Sigmoid colon (tissue), 7 donors: Measurements from ENCODE around the gene OR10A7. TPM values are rescaled to one million over a fixed set of nuclear protein-coding genes. Genes with fewer than 3 reads are reported as not detected.

Source experiments
- DNase-seq: peaks from one replicate; pipeline ENCODE4 v3.0.0-alpha.2; 2019
- H3K27ac ChIP-seq, 4 donors: fragments of 200-600 bp; sonication (generic); one replicate each; pipeline ENCODE4 v1.5.1; 2016 to 2019; ENCODE audit warnings: mild to moderate bottlenecking in 1 of 4
- H3K27me3 ChIP-seq, 3 donors: fragments of 200-600 bp; sonication (generic); one replicate each; pipeline ENCODE4 v1.5.1; 2019; ENCODE audit warnings: mild to moderate bottlenecking in 1 of 3
- H3K36me3 ChIP-seq, 4 donors: fragments of 200-600 bp; sonication (generic); one replicate each; pipeline ENCODE4 v1.5.1; 2016 to 2019
- H3K4me1 ChIP-seq, 4 donors: fragments of 200-600 bp; sonication (generic); one replicate each; pipeline ENCODE4 v1.5.1; 2017 to 2019
- H3K4me3 ChIP-seq, 4 donors: fragments of 200-600 bp; sonication (generic); one replicate each; pipeline ENCODE4 v1.5.1; 2017 to 2019; ENCODE audit warnings: mild to moderate bottlenecking in 2 of 4, moderate library complexity in 1 of 4
- H3K9me3 ChIP-seq, 4 donors: fragments of 200-600 bp in 3 of 4; sonication (generic) in 3 of 4; one replicate each; pipeline versions ENCODE4 v1.5.1 to v1.6.1; 2013 to 2019
- CTCF ChIP-seq, 4 experiments: fragments of 450-650 bp in 3 of 4; fragments of 200-600 bp in 1 of 4; IDR thresholded peaks; one replicate each; pipeline ENCODE4 v1.5.1; 2016 to 2019; ENCODE audit warnings: antibody characterized with exemption in 4 of 4, mild to moderate bottlenecking in 3 of 4, moderate library complexity in 2 of 4
- EP300 ChIP-seq, 4 donors: sonication (generic); formaldehyde crosslinking; IDR thresholded peaks; one replicate each; pipeline ENCODE4 v1.6.1; 2017; ENCODE audit warnings: antibody characterized with exemption in 4 of 4
- POLR2A ChIP-seq, 2 donors: fragments of 450-650 bp; IDR thresholded peaks; one replicate each; pipeline ENCODE4 v1.6.1; 2016; ENCODE audit warnings: antibody characterized with exemption in 2 of 2, mild to moderate bottlenecking in 2 of 2, moderate library complexity in 2 of 2
- POLR2AphosphoS5 ChIP-seq, 4 donors: sonication (generic); formaldehyde crosslinking; IDR thresholded peaks; one replicate each; pipeline ENCODE4 v1.6.1; 2017; ENCODE audit warnings: antibody characterized with exemption in 4 of 4
- WGBS, 2 donors: extraction: QIAGEN DNeasy Blood & Tissue Kit; methylation state at CpG; one replicate each; pipeline ENCODE4 v1.1.7; 2013; 5-methylcytosine and 5-hydroxymethylcytosine counted together
- intact Hi-C: fragments of 100-400 bp; cut with DNase I; formaldehyde crosslinking; loops from one replicate; pipeline ENCODE4 v1.15.1; 2023
- polyA plus RNA-seq, 3 donors: library from polyadenylated mRNA; stranded (reverse); fragments of 200-250 nt; gene quantifications; one replicate each; pipeline ENCODE4 v1.2.3, GENCODE V29; 2013
- total RNA-seq, 4 donors: library from RNA; depleted of rRNA; stranded (reverse); fragments of >200 nt; gene quantifications; one replicate each; pipeline ENCODE4 v1.1.0, GENCODE V29; 2016
- donor health status: healthy with polysubstance abuse.
- donor health status: Bipolar disorder and iron deficiency.
- donor health status: healthy.

The OR10A7 gene
- total and polyA plus RNA-seq, 7 donors = not detected

GRCh38 chr12:55188573-55188972 is 32.3 kb upstream of the OR10A7 start:
- TF ChIP-seq POLR2A (IDR thresholded peaks at IDR 0.05) (no peak), EP300 (IDR thresholded peaks at IDR 0.05) (no peak), POLR2AphosphoS5 (IDR thresholded peaks at IDR 0.05) (no peak), CTCF (IDR thresholded peaks at IDR 0.05) (no peak)
- Histone ChIP-seq H3K4me3 (no peak overlapping the region), H3K4me1 (no peaks in the 10 kb centered on the region), H3K9me3 (no peaks in the 10 kb centered on the region), H3K27ac (no peak overlapping the region), H3K36me3 (no peaks in the 10 kb centered on the region), H3K27me3 (no peaks in the 10 kb centered on the region)
- DNase-seq = no peak
- 3 to 5% methylated on average over 2 of the region's 2 CpGs for WGBS, 2 donors
- intact Hi-C loops = loop anchor here (2.0 kb wide), 1 partner anchor 430 kb away; no protein-coding TSS in a partner anchor

- WGBS, 2 donors = 0 to 1% methylated on average over 4 of the region's 4 CpGs
- TF ChIP-seq POLR2AphosphoS5 (IDR thresholded peaks at IDR 0.05) = no peak
- TF ChIP-seq CTCF (IDR thresholded peaks at IDR 0.05) = peak; percentile 20 to 63 (median 55)
- no peak for DNase-seq
- Histone ChIP-seq H3K9me3 (no peaks in the 10 kb centered on the region), H3K27ac (no peak overlapping the region), H3K4me1 (no peaks in the 10 kb centered on the region), H3K27me3 (no peaks in the 10 kb centered on the region), H3K36me3 (no peaks in the 10 kb centered on the region), H3K4me3 (no peak overlapping the region)
- intact Hi-C loops = loop anchor here (2.0 kb wide), 1 partner anchor 430 kb away; no protein-coding TSS in a partner anchor
These were observed 31.8 kb upstream of the OR10A7 start for GRCh38 chr12:55188974-55189556.

- no peaks in the 10 kb centered on the region for H3K36me3 ChIP-seq
- H3K27me3 ChIP-seq = no peaks in the 10 kb centered on the region
- H3K4me1 ChIP-seq = no peaks in the 10 kb centered on the region
- no peak overlapping the region for H3K27ac ChIP-seq
- intact Hi-C loops = no loop called here
- 88 to 89% methylated on average over 3 of the region's 3 CpGs for WGBS, 2 donors
- DNase-seq = no peak
- TF ChIP-seq EP300 (IDR thresholded peaks at IDR 0.05) = no peak
- TF ChIP-seq CTCF (IDR thresholded peaks at IDR 0.05) = no peak
- no peak for TF ChIP-seq POLR2AphosphoS5 (IDR thresholded peaks at IDR 0.05)
- no peak for TF ChIP-seq POLR2A (IDR thresholded peaks at IDR 0.05)
- H3K4me3 ChIP-seq = no peak overlapping the region
- no peaks in the 10 kb centered on the region for H3K9me3 ChIP-seq
These were observed 26.4 kb upstream of the OR10A7 start for GRCh38 chr12:55194382-55194781.

GRCh38 chr12:55226523-55226922 is 5.7 kb downstream of the OR10A7 start:
- TF ChIP-seq EP300 (IDR thresholded peaks at IDR 0.05) = no peak
- TF ChIP-seq POLR2AphosphoS5 (IDR thresholded peaks at IDR 0.05) = no peak
- TF ChIP-seq CTCF (IDR thresholded peaks at IDR 0.05) = no peak
- no peak for TF ChIP-seq POLR2A (IDR thresholded peaks at IDR 0.05)
- no peak for DNase-seq
- H3K36me3 ChIP-seq = no peaks in the 10 kb centered on the region
- H3K4me3 ChIP-seq = no peak overlapping the region
- H3K27ac ChIP-seq = no peak overlapping the region
- WGBS, 2 donors = 37 to 68% methylated on average over 1 of the region's 1 CpG
- intact Hi-C loops = no loop called here
- no peaks in the 10 kb centered on the region for H3K4me1 ChIP-seq
- no peaks in the 10 kb centered on the region for H3K27me3 ChIP-seq
- H3K9me3 ChIP-seq = no peaks in the 10 kb centered on the region

- TF ChIP-seq EP300 (IDR thresholded peaks at IDR 0.05) (no peak), CTCF (IDR thresholded peaks at IDR 0.05) (no peak)
- 25 to 41% methylated on average over 3 of the region's 3 CpGs for WGBS, 2 donors
- no peak for DNase-seq
- Histone ChIP-seq H3K4me3 (no peak overlapping the region), H3K4me1 (no peaks in the 10 kb centered on the region), H3K27me3 (no peaks in the 10 kb centered on the region), H3K9me3 (no peaks in the 10 kb centered on the region), H3K27ac (no peak overlapping the region), H3K36me3 (no peaks in the 10 kb centered on the region)
- intact Hi-C loops = no loop called here
These were observed 6.8 kb downstream of the OR10A7 start for GRCh38 chr12:55227643-55228042.
